GM23338 (cell line): ENCODE data around the gene ABAT. TPM values are rescaled to one million over a fixed set of nuclear protein-coding genes. Genes with fewer than 3 reads are reported as not detected.
"Not testable (repeated sequence)": the region's sequence is repeated elsewhere in the genome, so short reads cannot be mapped to it uniquely, and the experiment has no call there.

Source experiments
- ATAC-seq: fragments of 200-7000 bp; cut with Tn5 transposase; 3 replicates; pipeline ENCODE4 v1.9.1; 2020
- DNase-seq: peaks from one replicate; pipeline ENCODE4 v3.0.0-alpha.2; 2015; ENCODE audit warnings: low spot score
- H2AFZ ChIP-seq: fragments of 200-600 bp; sonication (generic); 2 replicates; pipeline ENCODE4 v1.8.0; 2016; ENCODE audit warnings: antibody characterized with exemption, mild to moderate bottlenecking, moderate library complexity
- H3F3A ChIP-seq: fragments of 200-600 bp; sonication (generic); replicated peaks from 2 replicates; pipeline ENCODE4 v1.8.0; 2017; ENCODE audit warnings: antibody characterized with exemption, mixed run types, low read depth
- H3K27ac ChIP-seq: fragments of 200-600 bp; sonication (generic); 2 replicates; pipeline ENCODE4 v1.6.1; 2016; ENCODE audit warnings: low read depth
- H3K27me3 ChIP-seq: fragments of 200-600 bp; sonication (generic); 2 replicates; pipeline ENCODE4 v1.8.0; 2016; ENCODE audit warnings: mild to moderate bottlenecking, mixed run types, moderate library complexity; ENCODE audit not compliant: insufficient read depth
- H3K36me3 ChIP-seq: fragments of 200-600 bp; sonication (generic); 2 replicates; pipeline ENCODE4 v1.8.0; 2016; ENCODE audit warnings: mild to moderate bottlenecking; ENCODE audit not compliant: insufficient read depth
- H3K4me1 ChIP-seq: fragments of 200-600 bp; sonication (generic); 2 replicates; pipeline ENCODE4 v1.8.0; 2016; ENCODE audit warnings: mild to moderate bottlenecking, moderate library complexity; ENCODE audit not compliant: insufficient read depth
- H3K4me2 ChIP-seq: fragments of 200-600 bp; sonication (generic); 2 replicates; pipeline ENCODE4 v1.7.1; 2017; ENCODE audit warnings: mixed run types
- H3K4me3 ChIP-seq: fragments of 200-600 bp; sonication (generic); 2 replicates; pipeline ENCODE4 v1.6.1; 2016; ENCODE audit warnings: mixed run types
- H3K79me2 ChIP-seq: fragments of 200-600 bp; sonication (generic); replicated peaks from 2 replicates; pipeline ENCODE4 v1.8.0; 2017; ENCODE audit warnings: mild to moderate bottlenecking; ENCODE audit not compliant: insufficient read depth
- H3K9me2 ChIP-seq: fragments of 200-600 bp; sonication (generic); 2 replicates; pipeline ENCODE4 v1.8.0; 2017; ENCODE audit not compliant: insufficient read depth
- H4K20me1 ChIP-seq: fragments of 200-600 bp; sonication (generic); replicated peaks from 2 replicates; pipeline ENCODE4 v1.8.0; 2017; ENCODE audit warnings: mild to moderate bottlenecking; ENCODE audit not compliant: insufficient read depth
- H3K27ac Mint-ChIP-seq: 2 replicates; pipeline ENCODE4 v1.8.0; 2020; ENCODE audit warnings: inconsistent platforms, mild to moderate bottlenecking, moderate library complexity, mixed read lengths
- H3K27me3 Mint-ChIP-seq: 3 replicates; pipeline ENCODE4 v1.8.0; 2022; ENCODE audit warnings: low read depth, mild to moderate bottlenecking, moderate library complexity, mixed read lengths, inconsistent platforms; ENCODE audit not compliant: insufficient read depth, poor library complexity
- H3K36me3 Mint-ChIP-seq: 3 replicates; pipeline ENCODE4 v1.8.0; 2021; ENCODE audit warnings: low read depth, mild to moderate bottlenecking, inconsistent platforms, moderate library complexity, mixed read lengths
- H3K4me1 Mint-ChIP-seq: 3 replicates; pipeline ENCODE4 v1.8.0; 2020; ENCODE audit warnings: mild to moderate bottlenecking, inconsistent platforms, mixed read lengths
- H3K4me3 Mint-ChIP-seq: 3 replicates; pipeline ENCODE4 v1.8.0; 2021; ENCODE audit warnings: moderate library complexity, mild to moderate bottlenecking, inconsistent platforms, mixed read lengths
- H3K9me3 Mint-ChIP-seq: 3 replicates; pipeline ENCODE4 v1.8.0; 2020; ENCODE audit warnings: moderate library complexity, mild to moderate bottlenecking, inconsistent platforms, mixed read lengths
- EZH2 ChIP-seq: fragments of 200-600 bp; sonication (generic); IDR thresholded peaks from one replicate; pipeline ENCODE4 v1.8.0; 2017; ENCODE audit warnings: antibody characterized with exemption, mild to moderate bottlenecking, low read depth; ENCODE audit not compliant: unreplicated experiment
- JUNB ChIP-seq: IDR thresholded peaks from one replicate; pipeline ENCODE4 v1.6.1; 2016; ENCODE audit warnings: antibody characterized with exemption; ENCODE audit not compliant: unreplicated experiment
- NANOG ChIP-seq: IDR thresholded peaks from 2 replicates; pipeline ENCODE4 v1.6.1; 2016; ENCODE audit warnings: antibody characterized with exemption, borderline replicate concordance
- POLR2AphosphoS5 ChIP-seq: IDR thresholded peaks from 2 replicates; pipeline ENCODE4 v1.6.1; 2016; ENCODE audit warnings: antibody characterized with exemption, low read depth
- ZNF114 ChIP-seq: fragments of 250-450 bp; sonication (Bioruptor Pico); IDR thresholded peaks from 2 replicates; pipeline ENCODE4 v1.5.0; 2020; ENCODE audit warnings: mild to moderate bottlenecking, moderate library complexity
- polyA plus RNA-seq: library from polyadenylated mRNA; unstranded; fragments of >200 nt; fragmentation: Nextera tagmentation; extraction: Ambion mirVana; gene quantifications from 2 replicates; pipeline ENCODE4 v1.2.1, GENCODE V29; 2016
- total RNA-seq: library from RNA; depleted of rRNA; stranded (reverse); fragments of >200 nt; shearing (Covaris generic); gene quantifications from 2 replicates; pipeline ENCODE4 v1.2.3, GENCODE V29; 2014
- TF ChIP-seq, protein P1 (sequence below): fragments of 250-450 bp; sonication (Bioruptor Pico); IDR thresholded peaks from 2 replicates; pipeline ENCODE4 v1.5.0; 2020; ENCODE audit warnings: mild to moderate bottlenecking, moderate library complexity
- TF ChIP-seq, protein P2 (sequence below), 2 experiments: fragments of 200-600 bp in 1 of 2; sonication (generic) in 1 of 2; conservative IDR thresholded peaks; 2 replicates each; pipeline versions ENCODE4 v1.5.1 to v1.6.1; 2016 to 2017; ENCODE audit warnings: antibody characterized with exemption in 2 of 2, low read depth in 2 of 2, mild to moderate bottlenecking in 2 of 2, moderate library complexity in 1 of 2

Gene ABAT
- total and polyA plus RNA-seq, 2 experiments from 2014 or later = 4.4 to 8.8 TPM

- Mint-ChIP-seq H3K4me3 (peak overlapping the region; percentile 95), H3K9me3 (no peaks in the 10 kb centered on the region), H3K27me3 (peaks cover 7% of the 10 kb centered on the region), H3K27ac (peak overlapping the region; percentile 86), H3K36me3 (peaks cover 43% of the 10 kb centered on the region), H3K4me1 (peaks cover 8% of the 10 kb centered on the region)
- peaks cover 20% of the 10 kb centered on the region for H3K36me3 ChIP-seq
- H2AFZ ChIP-seq = no peak overlapping the region
- no peaks in the 10 kb centered on the region for H3K27me3 ChIP-seq
- DNase-seq (no peak), ATAC-seq (no peak)
- peaks cover 16% of the 10 kb centered on the region for H3K4me1 ChIP-seq
- TF ChIP-seq JUNB (no peak), POLR2AphosphoS5 (no peak)
- TF ChIP-seq, protein P1, sequence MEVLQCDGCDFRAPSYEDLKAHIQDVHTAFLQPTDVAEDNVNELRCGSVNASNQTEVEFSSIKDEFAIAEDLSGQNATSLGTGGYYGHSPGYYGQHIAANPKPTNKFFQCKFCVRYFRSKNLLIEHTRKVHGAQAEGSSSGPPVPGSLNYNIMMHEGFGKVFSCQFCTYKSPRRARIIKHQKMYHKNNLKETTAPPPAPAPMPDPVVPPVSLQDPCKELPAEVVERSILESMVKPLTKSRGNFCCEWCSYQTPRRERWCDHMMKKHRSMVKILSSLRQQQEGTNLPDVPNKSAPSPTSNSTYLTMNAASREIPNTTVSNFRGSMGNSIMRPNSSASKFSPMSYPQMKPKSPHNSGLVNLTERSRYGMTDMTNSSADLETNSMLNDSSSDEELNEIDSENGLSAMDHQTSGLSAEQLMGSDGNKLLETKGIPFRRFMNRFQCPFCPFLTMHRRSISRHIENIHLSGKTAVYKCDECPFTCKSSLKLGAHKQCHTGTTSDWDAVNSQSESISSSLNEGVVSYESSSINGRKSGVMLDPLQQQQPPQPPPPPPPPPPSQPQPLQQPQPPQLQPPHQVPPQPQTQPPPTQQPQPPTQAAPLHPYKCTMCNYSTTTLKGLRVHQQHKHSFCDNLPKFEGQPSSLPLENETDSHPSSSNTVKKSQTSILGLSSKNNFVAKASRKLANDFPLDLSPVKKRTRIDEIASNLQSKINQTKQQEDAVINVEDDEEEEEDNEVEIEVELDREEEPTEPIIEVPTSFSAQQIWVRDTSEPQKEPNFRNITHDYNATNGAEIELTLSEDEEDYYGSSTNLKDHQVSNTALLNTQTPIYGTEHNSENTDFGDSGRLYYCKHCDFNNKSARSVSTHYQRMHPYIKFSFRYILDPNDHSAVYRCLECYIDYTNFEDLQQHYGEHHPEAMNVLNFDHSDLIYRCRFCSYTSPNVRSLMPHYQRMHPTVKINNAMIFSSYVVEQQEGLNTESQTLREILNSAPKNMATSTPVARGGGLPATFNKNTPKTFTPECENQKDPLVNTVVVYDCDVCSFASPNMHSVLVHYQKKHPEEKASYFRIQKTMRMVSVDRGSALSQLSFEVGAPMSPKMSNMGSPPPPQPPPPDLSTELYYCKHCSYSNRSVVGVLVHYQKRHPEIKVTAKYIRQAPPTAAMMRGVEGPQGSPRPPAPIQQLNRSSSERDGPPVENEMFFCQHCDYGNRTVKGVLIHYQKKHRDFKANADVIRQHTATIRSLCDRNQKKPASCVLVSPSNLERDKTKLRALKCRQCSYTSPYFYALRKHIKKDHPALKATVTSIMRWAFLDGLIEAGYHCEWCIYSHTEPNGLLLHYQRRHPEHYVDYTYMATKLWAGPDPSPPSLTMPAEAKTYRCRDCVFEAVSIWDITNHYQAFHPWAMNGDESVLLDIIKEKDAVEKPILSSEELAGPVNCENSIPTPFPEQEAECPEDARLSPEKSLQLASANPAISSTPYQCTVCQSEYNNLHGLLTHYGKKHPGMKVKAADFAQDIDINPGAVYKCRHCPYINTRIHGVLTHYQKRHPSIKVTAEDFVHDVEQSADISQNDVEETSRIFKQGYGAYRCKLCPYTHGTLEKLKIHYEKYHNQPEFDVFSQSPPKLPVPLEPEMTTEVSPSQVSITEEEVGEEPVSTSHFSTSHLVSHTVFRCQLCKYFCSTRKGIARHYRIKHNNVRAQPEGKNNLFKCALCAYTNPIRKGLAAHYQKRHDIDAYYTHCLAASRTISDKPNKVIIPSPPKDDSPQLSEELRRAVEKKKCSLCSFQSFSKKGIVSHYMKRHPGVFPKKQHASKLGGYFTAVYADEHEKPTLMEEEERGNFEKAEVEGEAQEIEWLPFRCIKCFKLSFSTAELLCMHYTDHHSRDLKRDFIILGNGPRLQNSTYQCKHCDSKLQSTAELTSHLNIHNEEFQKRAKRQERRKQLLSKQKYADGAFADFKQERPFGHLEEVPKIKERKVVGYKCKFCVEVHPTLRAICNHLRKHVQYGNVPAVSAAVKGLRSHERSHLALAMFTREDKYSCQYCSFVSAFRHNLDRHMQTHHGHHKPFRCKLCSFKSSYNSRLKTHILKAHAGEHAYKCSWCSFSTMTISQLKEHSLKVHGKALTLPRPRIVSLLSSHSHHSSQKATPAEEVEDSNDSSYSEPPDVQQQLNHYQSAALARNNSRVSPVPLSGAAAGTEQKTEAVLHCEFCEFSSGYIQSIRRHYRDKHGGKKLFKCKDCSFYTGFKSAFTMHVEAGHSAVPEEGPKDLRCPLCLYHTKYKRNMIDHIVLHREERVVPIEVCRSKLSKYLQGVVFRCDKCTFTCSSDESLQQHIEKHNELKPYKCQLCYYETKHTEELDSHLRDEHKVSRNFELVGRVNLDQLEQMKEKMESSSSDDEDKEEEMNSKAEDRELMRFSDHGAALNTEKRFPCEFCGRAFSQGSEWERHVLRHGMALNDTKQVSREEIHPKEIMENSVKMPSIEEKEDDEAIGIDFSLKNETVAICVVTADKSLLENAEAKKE = no peak
- 0 out of 2 replicates have a peak overlapping the region, but pooled peaks have one; percentile 1 for H3K27ac ChIP-seq
- 0 out of 2 replicates have a peak, but pooled peaks cover 11% of the 10 kb centered on the region for H3F3A ChIP-seq
- H3K4me3 ChIP-seq = peak overlapping the region; percentile 90
- H3K4me2 ChIP-seq = peak overlapping the region; percentile 85
- H3K9me2 ChIP-seq = no peaks in the 10 kb centered on the region
- H3K79me2 ChIP-seq = peaks cover 73% of the 10 kb centered on the region
- H4K20me1 ChIP-seq = peaks cover 37% of the 10 kb centered on the region
Observed at GRCh38 chr16:8798535-8799157, 124.2 kb downstream of the ABAT start.

GRCh38 chr16:8801701-8802100, 127.3 kb downstream of the ABAT start:
- Histone ChIP-seq H3K4me1 (peaks cover 13% of the 10 kb centered on the region), H3K36me3 (peaks cover 31% of the 10 kb centered on the region), H3K27me3 (no peaks in the 10 kb centered on the region), H4K20me1 (peaks cover 43% of the 10 kb centered on the region), H3K4me3 (no peak overlapping the region), H3K4me2 (no peak overlapping the region), H3F3A (0 out of 2 replicates have a peak, but pooled peaks cover 18% of the 10 kb centered on the region), H3K9me2 (no peaks in the 10 kb centered on the region), H3K27ac (no peak overlapping the region), H3K79me2 (peaks cover 82% of the 10 kb centered on the region), H2AFZ (no peak overlapping the region)
- peaks cover 8% of the 10 kb centered on the region for H3K4me1 Mint-ChIP-seq
- DNase-seq (no peak), ATAC-seq (no peak)
- no peak overlapping the region for H3K4me3 Mint-ChIP-seq
- peaks cover 61% of the 10 kb centered on the region for H3K36me3 Mint-ChIP-seq
- TF ChIP-seq EZH2 = no peak
- TF ChIP-seq JUNB = no peak
- no peak for TF ChIP-seq POLR2AphosphoS5
- TF ChIP-seq, protein P2, sequence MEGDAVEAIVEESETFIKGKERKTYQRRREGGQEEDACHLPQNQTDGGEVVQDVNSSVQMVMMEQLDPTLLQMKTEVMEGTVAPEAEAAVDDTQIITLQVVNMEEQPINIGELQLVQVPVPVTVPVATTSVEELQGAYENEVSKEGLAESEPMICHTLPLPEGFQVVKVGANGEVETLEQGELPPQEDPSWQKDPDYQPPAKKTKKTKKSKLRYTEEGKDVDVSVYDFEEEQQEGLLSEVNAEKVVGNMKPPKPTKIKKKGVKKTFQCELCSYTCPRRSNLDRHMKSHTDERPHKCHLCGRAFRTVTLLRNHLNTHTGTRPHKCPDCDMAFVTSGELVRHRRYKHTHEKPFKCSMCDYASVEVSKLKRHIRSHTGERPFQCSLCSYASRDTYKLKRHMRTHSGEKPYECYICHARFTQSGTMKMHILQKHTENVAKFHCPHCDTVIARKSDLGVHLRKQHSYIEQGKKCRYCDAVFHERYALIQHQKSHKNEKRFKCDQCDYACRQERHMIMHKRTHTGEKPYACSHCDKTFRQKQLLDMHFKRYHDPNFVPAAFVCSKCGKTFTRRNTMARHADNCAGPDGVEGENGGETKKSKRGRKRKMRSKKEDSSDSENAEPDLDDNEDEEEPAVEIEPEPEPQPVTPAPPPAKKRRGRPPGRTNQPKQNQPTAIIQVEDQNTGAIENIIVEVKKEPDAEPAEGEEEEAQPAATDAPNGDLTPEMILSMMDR (conservative IDR thresholded peaks at IDR 0.05; ENCODE audit: low read depth in 2 of 2) = no peak
- no peak for TF ChIP-seq NANOG
- no peak for TF ChIP-seq ZNF114 (CRISPR knock-in tag)
- no peaks in the 10 kb centered on the region for H3K9me3 Mint-ChIP-seq
- no peak overlapping the region for H3K27ac Mint-ChIP-seq
- H3K27me3 Mint-ChIP-seq = peaks cover 5% of the 10 kb centered on the region

GRCh38 chr16:8803733-8804132, 129.3 kb downstream of the ABAT start:
- H3K9me2 ChIP-seq, H2AFZ ChIP-seq, H3K9me3 Mint-ChIP-seq, H3K4me3 Mint-ChIP-seq, H3K27ac ChIP-seq, H3K4me3 ChIP-seq, H3K4me1 ChIP-seq, H3K4me2 ChIP-seq, H3K27me3 Mint-ChIP-seq, DNase-seq, ATAC-seq, H3K27ac Mint-ChIP-seq, H3K27me3 ChIP-seq, H3K4me1 Mint-ChIP-seq: not testable (repeated sequence)
- Histone ChIP-seq H3K79me2 (peaks cover 76% of the 10 kb centered on the region), H3F3A (peaks cover 14% of the 10 kb centered on the region; the same call in 1 of the 2 replicates), H4K20me1 (peaks cover 37% of the 10 kb centered on the region), H3K36me3 (peaks cover 52% of the 10 kb centered on the region)
- H3K36me3 Mint-ChIP-seq = peaks cover 73% of the 10 kb centered on the region
